Measurements from ENCODE around the gene PWWP2B.

DNA sequence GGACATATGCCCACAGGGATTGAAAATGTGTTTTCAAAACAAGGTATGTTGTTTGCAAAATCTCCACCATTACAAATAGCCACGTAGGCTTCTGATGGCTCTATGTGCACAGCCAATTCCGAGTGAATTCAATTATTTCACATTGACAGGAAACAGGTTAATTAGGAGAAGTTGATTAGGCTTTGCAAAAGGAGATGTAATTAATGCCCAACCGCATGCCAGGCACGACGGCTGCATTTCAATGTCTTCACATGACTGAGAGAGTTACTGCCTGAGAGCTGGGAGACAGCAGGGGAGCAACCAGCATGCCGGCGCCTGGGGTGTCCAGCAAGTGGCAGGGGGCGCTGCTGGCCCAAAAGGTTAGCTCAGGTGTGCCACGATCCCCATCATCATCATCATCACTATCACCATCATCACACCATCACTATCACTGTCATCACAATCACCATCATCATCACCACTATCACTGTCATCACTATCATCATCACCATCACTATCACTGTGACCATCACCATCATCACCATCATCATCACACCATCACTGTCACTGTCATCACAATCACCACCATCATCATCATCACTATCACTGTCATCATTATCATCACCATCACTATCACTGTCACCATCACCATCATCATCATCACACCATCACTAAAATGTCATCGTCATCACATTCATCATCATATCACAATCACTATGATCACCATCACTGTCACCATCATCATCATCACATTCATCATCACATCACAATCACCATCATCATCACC lies 30.2 kb downstream of the PWWP2B start:
- TF ChIP-seq, protein P1, sequence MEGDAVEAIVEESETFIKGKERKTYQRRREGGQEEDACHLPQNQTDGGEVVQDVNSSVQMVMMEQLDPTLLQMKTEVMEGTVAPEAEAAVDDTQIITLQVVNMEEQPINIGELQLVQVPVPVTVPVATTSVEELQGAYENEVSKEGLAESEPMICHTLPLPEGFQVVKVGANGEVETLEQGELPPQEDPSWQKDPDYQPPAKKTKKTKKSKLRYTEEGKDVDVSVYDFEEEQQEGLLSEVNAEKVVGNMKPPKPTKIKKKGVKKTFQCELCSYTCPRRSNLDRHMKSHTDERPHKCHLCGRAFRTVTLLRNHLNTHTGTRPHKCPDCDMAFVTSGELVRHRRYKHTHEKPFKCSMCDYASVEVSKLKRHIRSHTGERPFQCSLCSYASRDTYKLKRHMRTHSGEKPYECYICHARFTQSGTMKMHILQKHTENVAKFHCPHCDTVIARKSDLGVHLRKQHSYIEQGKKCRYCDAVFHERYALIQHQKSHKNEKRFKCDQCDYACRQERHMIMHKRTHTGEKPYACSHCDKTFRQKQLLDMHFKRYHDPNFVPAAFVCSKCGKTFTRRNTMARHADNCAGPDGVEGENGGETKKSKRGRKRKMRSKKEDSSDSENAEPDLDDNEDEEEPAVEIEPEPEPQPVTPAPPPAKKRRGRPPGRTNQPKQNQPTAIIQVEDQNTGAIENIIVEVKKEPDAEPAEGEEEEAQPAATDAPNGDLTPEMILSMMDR (IDR thresholded peaks at IDR 0.05; ENCODE audit: control extremely low read depth in 1 of 3, insufficient read depth in 1 of 3, low read depth in 1 of 3, low read length in 3 of 3): no peak
- TF ChIP-seq YY1 (IDR thresholded peaks at IDR 0.05; ENCODE audit: low read depth, low read length) (no peak), SUZ12 (IDR thresholded peaks at IDR 0.05; ENCODE audit: low read length) (no peak), TCF12 (IDR thresholded peaks at IDR 0.05; ENCODE audit: low read depth, low read length) (no peak), BRCA1 (IDR thresholded peaks at IDR 0.05; ENCODE audit: low read depth, low read length) (no peak), SP2 (IDR thresholded peaks at IDR 0.05; ENCODE audit: low read length) (no peak), EGR1 (IDR thresholded peaks at IDR 0.05; ENCODE audit: borderline replicate concordance, low read depth, low read length) (no peak), EZH2 (IDR thresholded peaks at IDR 0.05; ENCODE audit: low read depth, low read length, severe bottlenecking) (no peak), CBX5 (IDR thresholded peaks at IDR 0.05; ENCODE audit: low read depth, low read length) (no peak), NRF1 (IDR thresholded peaks at IDR 0.05; ENCODE audit: low read depth, low read length) (no peak), ZNF274 (IDR thresholded peaks at IDR 0.05; ENCODE audit: borderline replicate concordance, extremely low read depth, low read length) (no peak)

Data from H1 (cell line).